CD4-positive, alpha-beta T cell treated with Interleukin-4 for 1 hour (primary cell): ENCODE data around the gene PDZD2.
"Not testable (repeated sequence)": the region's sequence is repeated elsewhere in the genome, so short reads cannot be mapped to it uniquely, and the experiment has no call there.

Experiments used
- DNase-seq, 2 donors: peaks; one replicate each; pipeline ENCODE4 v3.0.0-alpha.2; 2020 to 2022

PDZD2 gene

GRCh38 chr5:31741496-31741895 is 102.6 kb downstream of the PDZD2 start:
- DNase-seq = no peak

DNA sequence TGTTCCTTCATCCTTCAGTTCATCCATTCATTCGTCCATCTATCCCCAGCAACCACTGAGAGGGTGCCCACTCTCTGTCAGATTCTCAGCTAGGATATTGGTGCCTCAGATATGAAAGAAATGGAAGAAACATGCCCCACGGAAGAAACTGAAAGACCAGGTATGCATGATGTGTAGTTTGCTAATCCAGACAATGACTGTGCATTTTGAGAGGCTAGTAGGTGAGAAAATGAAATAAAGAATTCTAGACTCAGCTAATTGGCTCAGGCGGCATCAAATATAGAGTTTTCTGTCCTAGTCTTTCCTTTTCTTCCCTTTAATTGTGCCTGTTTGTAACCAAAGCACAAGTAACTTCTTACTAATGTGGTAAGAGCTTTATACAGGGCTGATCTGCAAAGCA is 104.7 kb downstream of the PDZD2 start:
- no peak for DNase-seq

DNA sequence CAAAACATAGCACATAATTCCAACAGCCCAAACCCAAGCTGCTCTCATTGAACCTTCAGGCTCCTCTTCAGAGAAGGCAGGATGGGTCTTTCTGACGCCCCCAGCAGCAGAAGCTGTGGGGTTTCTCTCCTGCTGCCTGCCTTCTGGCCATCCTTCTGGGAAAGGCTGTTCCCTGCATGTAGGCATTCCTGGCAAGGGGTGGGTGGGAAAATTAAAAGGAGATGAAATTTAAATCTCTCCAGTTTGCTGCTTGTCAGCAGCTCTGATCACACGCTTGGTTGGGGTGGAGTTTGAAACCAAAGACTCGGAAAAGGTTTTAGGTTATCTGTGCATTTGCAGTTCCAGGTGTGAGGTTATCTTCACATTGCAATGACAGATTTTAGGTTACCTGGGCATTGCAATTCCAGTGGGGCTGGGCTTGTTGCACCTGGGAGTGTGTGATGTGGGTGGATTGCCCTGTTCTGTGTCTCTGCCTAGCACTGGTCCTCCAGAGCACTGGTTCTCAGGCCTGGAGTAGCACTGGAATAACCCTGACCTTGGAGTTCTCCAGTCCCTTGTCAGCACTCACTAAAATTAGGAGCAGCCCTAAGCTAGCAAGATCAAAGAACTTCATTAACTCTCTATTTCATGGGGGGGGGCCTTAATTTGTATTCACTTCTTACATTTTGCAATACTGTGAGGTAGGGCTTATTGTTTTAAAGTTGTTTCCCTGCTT is 109.7 kb downstream of the PDZD2 start:
- DNase-seq = no peak

- no peak for DNase-seq
Measured at GRCh38 chr5:31750215-31750614, 111.3 kb downstream of the PDZD2 start.

GRCh38 chr5:31751610-31752009 is 112.7 kb downstream of the PDZD2 start:
- DNase-seq = no peak

DNA sequence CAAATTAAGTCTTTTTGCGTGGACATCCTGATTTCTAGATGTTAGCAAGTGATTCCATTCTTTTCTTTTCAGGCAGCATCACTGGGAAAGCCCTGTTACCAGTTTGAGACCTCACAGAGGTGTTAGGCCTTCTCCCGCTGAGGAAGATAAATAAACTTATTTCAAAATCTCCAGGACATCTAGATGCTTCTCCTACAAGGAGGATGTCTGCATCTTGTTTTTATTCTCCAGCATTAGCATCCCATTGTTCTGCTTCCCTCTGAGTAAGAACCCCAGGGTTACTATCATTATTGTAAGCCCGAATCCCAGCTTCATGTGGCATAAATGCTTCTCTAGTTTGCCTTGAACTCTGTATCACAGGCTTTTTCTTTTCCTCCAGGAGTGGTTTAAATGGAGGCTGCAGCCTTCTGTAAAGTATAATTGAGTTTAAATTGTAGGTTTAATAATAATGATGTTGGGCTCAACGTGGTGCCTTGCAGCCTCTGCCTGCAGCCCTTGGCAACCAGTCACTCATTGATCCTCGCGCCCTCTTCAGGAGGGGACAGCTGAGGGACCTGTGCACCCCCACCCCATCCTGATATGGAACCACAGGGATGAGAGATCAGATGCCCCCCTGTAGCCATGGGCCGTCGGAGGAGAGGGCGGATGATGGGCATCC is 114.9 kb downstream of the PDZD2 start:
- DNase-seq = no peak

DNA sequence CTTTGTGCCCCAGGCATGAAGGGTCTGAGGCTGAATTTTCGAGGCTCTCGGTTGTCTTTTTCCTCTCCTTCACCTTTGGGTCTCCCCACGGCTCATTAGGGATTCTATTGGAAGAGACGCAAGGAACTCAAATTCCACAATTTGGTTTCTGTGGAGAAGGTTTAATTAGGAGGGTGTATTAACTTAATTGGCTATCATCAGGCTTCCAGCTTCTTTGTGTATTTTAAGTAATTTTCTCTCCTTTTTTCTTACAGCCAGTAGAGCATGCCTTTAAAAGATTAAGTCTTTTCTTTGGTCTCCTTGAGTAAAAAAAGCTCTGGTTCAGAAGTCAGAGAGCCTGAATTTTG is 115.4 kb downstream of the PDZD2 start:
- DNase-seq = no peak

GRCh38 chr5:31754741-31755675 is 116.1 kb downstream of the PDZD2 start:
- no peak for DNase-seq

- DNase-seq = no peak
Measured at GRCh38 chr5:31755676-31756230, 116.8 kb downstream of the PDZD2 start.

GRCh38 chr5:31757806-31758205 is 118.9 kb downstream of the PDZD2 start:
- DNase-seq = no peak

GRCh38 chr5:31758803-31759425 is 120.0 kb downstream of the PDZD2 start:
- DNase-seq = no peak

DNA sequence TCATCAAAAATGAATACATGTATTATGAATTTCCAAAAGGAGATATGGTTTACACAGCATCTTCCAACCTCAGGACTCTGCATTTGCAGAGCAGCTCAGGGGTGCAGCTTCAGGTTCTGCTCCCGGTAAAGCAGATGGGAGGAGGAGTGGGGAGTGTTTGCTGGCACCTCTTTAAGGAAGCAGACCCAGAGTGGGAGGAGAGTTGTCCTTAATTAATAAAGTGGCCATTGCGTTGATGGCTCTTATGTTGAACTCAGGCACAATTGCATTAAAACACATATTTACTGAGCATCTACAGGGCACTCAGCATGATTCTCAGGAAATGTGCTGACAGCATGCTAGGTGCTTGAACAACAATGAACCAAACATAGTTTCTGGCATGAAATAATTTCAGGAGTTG is 121.0 kb downstream of the PDZD2 start:
- DNase-seq = no peak

GRCh38 chr5:31761877-31762276 is 122.9 kb downstream of the PDZD2 start:
- DNase-seq = no peak

DNA sequence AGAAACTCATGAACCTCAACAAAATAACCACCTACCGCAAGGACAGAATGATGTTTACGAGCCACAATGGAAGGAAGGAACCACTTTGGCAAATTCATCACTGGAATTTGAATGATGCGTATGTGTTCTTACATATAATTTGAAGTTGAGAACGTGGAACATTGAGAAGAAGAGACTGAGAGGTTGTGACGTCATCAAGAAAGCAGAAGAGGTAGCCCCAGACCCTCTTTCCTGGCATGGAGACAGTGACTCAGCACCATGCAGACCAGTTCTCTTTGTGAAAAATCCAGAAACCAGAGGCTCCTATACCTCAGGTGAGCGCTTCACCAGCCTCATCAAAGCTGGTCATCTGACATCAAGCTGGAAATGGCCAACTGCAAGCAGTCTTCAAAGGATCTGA is 124.5 kb downstream of the PDZD2 start:
- no peak for DNase-seq

GRCh38 chr5:31764687-31765086 is 125.8 kb downstream of the PDZD2 start:
- DNase-seq = not testable (repeated sequence)

DNA sequence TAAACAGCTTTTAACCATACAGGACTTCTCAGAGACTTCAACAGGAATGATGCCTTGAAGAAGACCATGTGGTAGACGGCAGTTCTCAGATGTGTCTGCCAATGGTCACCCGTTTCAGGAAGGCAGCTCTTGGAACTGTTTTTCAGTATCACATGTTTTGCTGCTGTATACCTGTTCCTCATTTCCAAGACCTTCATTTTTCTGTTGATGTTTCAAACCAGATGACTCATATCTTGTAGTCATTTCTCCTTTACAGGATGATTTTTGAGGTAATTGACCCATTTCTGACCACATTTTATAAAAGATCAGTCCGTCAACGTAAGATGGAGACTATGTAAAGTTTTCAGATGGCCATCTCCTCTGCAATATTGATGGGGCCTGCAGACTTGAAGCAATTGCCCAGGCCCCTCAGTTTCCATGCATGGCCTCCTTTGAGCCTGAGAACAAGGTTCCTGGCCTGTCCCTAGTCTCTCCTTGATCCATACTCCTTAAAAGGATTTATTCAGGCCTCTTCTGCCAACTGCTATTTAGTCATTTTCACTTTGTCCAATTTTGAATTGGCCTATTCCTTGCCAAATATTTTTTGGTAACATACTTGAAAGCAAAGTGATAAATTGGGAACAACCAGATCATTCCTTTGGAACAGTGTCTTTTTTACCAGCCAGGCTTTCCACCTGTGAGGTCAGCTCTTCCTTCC is 128.6 kb downstream of the PDZD2 start:
- no peak for DNase-seq

- no peak for DNase-seq
Measured at GRCh38 chr5:31768046-31768445, 129.1 kb downstream of the PDZD2 start.

- peak in 1 of 2 donors; percentile 0 for DNase-seq
Measured at GRCh38 chr5:31768784-31769183, 129.9 kb downstream of the PDZD2 start.

GRCh38 chr5:31769530-31769929 is 130.6 kb downstream of the PDZD2 start:
- DNase-seq = no peak

- DNase-seq = no peak
Measured at GRCh38 chr5:31770132-31770720, 131.3 kb downstream of the PDZD2 start.

DNA sequence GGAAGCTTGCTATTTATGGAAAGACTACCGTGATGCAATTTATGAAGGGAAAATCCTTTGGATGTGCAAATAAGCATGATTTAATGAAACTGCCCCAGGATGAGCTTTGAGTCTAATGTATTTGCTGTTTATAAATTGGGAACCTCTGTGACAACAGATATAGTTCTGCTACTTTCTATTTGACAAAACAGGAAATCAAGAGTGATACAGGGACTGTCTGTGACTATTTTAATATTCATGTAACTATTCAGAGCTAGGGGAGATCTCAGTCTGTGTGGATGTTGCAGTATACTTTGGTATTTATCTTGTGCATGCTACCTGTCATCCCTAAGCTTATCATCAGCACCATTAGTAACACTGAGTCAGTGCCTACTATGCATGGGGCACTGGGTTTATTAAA is 132.1 kb downstream of the PDZD2 start:
- no peak for DNase-seq

DNA sequence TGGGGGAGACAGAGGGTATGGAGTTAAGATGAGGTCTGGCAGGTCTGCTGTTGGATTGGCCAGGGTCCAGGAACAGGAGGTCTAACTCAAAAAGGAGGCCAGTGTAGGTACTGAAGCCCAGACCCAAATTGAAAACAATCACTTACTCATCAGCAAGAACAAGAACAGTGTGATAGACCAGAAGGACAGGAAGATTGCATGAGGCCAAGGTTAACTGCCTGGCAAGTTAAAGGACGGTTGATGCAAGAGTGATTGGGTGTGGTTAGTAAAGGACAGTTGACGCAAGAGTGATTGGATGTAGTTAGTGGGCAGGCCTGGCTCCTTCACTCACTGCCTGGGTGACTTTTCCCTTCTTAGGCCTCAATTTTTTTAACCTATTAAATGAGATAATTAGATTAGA is 132.6 kb downstream of the PDZD2 start:
- no peak for DNase-seq
